HG03025 (cell line): ENCODE results near the gene RNF44.
"Not testable (repeated sequence)": the region's sequence is repeated elsewhere in the genome, so short reads cannot be mapped to it uniquely, and the experiment has no call there.

Experiments used
- ATAC-seq: cut with Tn5 transposase; IDR thresholded peaks from one replicate; pipeline ENCODE4 v1.9.1; 2021; ENCODE audit warnings: mild to moderate bottlenecking, moderate library complexity; ENCODE audit not compliant: unreplicated experiment, low FRiP score

The RNF44 gene

GRCh38 chr5:176487160-176487559 lies 50.0 kb downstream of the RNF44 start:
- not testable (repeated sequence) for ATAC-seq

DNA sequence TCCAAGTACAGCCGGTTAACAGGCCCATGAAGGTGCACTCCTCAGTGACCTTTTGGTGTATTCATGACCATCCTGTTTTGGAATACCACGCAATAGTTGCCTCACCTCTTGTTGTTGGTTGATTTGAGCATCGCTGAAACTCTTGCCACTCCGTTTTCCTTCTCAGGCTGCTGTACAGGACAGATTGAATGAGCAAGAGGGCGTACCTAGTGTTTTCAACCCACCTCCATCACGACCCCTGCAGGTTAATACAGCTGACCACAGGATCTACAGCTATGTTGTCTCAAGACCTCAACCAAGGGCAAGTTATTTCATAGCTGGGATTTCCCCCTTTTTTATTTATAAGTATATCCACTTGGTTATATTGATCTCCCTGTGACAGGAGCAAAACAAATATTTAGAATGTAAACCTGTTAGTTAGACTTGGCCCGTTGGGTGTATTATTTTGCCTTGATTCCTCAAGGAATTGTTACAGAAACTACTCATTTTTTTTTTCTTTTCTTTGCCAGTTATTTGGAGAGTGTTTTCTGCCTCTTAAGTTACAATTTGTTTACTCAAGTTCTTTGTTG lies 50.9 kb downstream of the RNF44 start:
- ATAC-seq = no peak

- ATAC-seq = no peak
These were observed 52.0 kb downstream of the RNF44 start for GRCh38 chr5:176485176-176485575.

DNA sequence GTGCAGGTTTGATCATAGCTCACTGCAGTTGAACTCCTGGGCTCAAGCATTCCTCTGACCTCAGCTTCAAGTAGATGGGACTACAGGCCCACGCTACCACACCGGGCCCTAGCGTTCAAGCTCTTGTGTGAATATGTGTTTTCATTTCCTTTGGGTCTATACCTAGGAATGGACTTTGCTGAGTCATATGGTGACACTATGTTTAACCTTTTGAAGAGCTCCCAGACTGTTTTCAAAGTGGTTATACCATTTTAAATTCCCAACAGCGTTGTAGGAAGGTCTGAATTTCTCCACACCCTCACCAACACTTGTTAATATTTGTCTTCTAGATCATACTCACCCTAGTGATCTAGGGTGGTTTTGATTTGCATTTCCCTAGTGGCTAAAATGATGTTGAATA lies 55.5 kb downstream of the RNF44 start:
- no peak for ATAC-seq
